ENCODE results near the gene NOD1.
"Not testable (repeated sequence)": the region's sequence is repeated elsewhere in the genome, so short reads cannot be mapped to it uniquely, and the experiment has no call there.

NOD1 gene

DNA sequence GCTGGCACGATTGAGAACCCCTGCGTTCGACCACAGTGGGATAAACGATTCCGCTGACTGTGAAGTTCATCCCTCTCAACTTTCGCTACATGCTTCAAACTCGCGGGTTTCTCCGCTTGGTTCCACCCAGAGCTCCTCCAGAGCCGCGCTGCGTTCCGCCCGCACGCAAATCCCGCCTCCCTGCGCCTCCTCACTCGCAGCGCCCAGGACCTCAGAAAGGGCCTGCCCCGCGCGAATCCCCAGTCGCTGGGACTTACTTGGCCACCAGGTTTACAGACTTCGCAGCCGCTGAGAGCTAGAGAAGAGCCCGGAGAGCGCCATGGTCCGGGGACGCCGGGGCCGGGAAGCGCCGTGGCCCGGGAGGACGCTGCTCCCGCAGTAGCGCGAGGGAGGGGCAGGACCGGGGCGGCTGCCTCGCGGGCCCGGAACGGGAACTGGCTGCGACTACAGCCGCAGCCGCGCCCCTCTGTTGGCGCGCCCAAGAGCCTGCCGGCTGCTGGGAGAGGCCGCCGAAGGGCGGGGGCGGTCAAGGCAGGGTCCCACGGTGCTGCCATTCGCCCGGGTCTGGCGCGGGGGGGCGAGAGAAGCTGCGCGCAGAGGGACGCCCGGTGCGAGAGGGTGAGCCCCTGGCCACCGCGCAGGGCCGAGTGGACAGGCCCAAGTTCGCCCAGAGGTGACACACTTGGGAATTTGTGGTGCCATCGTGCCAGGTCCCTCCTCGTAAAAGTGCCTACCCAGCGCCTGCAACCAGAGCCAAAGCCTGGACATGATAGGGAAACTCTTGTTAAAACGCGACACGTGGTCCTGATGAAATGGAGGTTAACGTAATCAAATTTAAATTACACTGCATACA lies at the start of gene NOD1:
TSS of gene NOD1 (minus strand) at position 436 of the 853 bp plus-strand sequence. CDS start 21,863 bp downstream, outside the sequence.
- peak; percentile 70 for DNase-seq

- not testable (repeated sequence) for DNase-seq
These were observed 48.7 kb upstream of the NOD1 start for GRCh38 chr7:30527297-30527696.

DNA sequence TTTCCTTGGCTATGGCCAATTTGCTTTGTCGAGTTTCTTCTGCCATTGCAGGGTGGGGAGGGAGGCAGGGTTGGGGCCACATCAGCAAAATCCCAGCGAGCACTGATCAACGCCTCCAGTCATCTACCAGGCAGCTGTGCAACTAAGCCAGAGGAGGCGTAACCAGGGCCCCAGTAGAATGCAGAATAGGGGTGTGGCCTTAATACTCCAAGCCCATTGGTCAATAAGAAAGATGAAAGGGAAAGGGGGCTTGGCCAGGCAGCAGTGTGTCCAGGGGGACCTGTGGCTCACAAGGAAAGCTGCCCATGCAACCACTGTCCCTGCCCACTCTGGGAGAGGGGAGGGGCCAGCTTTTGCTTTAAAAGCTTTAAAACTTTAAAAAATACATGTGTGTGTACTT lies 47.6 kb upstream of the NOD1 start:
- DNase-seq = no peak

GRCh38 chr7:30525429-30525828 lies 46.8 kb upstream of the NOD1 start:
- no peak for DNase-seq

- DNase-seq = no peak
These were observed 46.0 kb upstream of the NOD1 start for GRCh38 chr7:30524545-30524944.

DNA sequence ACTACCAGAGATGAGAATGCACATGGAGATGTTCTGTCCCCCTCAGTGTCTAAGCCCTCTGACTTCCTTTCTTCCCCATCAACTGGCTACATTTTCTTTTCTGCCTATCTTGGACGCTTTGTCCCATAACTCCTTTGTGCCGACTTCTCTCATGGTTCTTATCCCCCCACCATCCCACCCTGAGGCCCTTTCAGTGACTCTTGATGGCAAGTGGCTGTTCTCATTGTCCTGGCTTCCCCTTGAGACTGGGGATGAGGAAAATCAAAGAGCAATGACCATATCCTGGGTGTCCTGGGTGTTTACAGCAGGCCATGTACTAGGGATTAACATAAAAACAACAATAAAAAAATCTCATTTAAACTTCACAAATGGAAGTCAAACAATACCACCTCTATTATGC lies 44.9 kb upstream of the NOD1 start:
- no peak for DNase-seq

DNA sequence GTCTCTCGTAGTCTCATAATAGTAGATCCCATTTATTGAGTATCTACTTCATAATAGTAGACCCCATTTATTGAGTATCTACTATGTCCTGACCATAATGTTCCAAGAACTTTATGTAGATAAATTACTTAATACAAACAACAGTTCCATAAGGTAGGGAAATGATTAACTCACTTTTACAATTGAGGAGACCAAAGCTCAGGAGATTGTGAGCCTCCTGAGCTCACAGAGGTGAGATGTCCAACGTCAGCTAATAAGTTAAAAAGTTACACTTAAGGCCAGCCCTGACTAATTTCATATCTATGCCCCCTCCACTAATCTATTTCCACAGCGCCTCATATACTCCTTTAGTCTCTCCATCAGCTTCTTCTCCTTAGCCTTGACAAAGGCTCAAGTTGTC lies 43.6 kb upstream of the NOD1 start:
- DNase-seq = no peak

DNA sequence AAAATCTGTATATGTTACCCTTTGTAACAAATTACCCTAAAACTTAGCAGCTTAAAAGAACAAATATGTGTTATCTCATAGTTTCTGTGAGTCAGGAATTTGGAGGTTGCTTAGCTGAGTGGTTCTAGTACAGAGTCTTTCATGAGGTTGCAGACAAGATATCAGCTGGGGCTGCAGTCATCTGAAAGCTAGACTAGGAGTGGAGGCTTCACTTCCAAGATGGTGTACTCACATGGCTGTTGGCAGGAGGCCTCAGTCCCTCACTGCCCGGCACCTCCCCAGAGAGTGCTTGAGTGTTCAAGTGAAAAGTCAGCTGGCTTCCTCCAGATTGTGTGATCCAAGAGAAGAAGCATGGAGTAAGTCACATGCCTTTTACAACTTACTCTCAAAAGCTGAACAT lies 42.9 kb upstream of the NOD1 start:
- DNase-seq = no peak

DNA sequence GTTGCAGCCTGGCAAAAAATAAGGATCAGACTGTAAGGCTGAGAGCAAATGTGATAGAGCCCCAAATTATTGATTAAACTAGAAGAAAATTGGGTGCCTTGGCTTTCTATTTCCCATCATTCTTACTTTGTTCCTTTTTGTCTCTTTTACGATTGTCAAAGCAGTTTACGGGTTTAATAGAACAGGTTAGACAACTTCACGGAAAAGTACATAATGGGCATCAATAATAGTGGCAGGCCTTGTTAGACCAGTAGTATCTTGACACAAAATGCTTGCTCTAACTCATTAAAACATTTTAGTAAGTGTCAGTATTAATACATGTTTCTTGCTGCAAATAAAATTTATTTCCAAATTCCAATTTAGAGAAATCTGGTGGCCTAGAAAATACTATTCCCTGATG lies 40.5 kb upstream of the NOD1 start:
- no peak for DNase-seq

- DNase-seq = no peak
These were observed 37.2 kb upstream of the NOD1 start for GRCh38 chr7:30515761-30516160.

DNA sequence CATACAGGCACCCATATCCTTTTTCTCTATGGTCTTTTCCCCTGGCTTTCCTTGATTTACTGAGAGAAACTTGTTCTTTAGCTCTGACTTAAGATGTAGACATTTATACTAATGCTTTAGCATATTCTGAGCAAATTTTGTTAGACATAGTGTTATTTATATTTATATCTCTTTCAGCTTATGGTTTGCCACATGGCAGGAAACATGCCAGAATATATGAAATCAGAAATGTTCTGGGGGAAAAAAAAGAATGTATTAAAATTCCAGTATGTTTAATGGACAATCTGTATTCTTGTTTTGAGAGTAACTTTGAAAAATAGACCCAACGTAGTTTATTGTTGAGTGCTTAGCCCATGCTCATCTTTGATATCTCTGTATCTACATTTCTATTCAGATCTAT lies 36.2 kb upstream of the NOD1 start:
- no peak for DNase-seq

- no peak for DNase-seq
These were observed 35.6 kb upstream of the NOD1 start for GRCh38 chr7:30514177-30514576.

- no peak for DNase-seq
These were observed 35.2 kb upstream of the NOD1 start for GRCh38 chr7:30513762-30514161.

DNA sequence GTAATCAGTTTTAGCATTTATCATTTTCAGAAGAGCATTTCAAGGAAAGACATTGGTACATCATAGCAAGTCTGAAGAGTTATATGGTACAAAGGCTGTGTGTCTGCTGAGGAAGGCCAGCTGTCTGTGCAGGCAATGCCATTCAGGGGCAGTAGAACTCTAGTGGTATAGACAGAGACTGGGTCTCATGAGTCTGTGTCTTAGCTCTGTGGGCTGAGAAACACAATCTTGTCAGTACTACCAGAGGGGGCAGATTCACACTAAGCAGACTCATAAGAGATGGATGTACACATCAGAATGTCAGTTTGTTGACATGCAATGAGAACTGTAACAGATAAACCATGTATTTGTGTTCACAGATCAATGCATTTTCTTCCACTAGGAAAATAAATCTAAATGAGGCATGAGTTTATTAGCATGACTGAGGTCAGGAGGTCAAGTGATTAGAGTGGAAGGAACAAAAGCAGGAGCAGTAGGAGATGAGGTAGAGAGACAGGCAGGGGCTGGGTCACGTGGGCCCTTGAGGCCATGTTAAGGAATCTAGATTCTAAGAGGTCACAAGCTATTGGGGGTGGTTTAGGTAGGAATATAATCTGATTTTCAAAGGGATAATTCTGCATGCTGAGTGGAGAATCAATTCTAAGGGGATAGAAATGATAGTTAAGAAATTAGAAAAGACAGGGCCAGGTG lies 33.5 kb upstream of the NOD1 start:
- DNase-seq = no peak

DNA sequence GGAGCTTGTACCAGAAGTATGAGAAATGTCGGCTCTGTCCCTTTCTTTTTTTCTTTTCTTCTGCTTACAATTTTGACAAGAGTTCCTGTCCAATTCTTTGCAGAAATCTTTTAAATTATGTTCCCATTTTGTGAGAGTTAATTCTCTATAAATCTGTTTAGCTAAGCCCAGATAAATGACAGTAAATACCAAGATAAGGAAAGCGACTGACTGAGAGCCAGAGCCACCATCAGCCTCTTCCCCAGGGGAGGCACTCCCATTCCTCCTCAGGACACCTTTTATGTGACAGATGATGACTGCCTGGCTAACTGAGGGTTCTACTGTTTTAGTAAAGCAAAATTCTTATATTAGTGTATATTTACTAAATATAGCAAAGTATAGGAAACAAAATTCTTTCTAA lies 32.9 kb upstream of the NOD1 start:
- DNase-seq = no peak

- no peak for DNase-seq
These were observed 31.8 kb upstream of the NOD1 start for GRCh38 chr7:30510124-30511075.

- DNase-seq = not testable (repeated sequence)
These were observed 30.7 kb upstream of the NOD1 start for GRCh38 chr7:30509171-30509857.

DNA sequence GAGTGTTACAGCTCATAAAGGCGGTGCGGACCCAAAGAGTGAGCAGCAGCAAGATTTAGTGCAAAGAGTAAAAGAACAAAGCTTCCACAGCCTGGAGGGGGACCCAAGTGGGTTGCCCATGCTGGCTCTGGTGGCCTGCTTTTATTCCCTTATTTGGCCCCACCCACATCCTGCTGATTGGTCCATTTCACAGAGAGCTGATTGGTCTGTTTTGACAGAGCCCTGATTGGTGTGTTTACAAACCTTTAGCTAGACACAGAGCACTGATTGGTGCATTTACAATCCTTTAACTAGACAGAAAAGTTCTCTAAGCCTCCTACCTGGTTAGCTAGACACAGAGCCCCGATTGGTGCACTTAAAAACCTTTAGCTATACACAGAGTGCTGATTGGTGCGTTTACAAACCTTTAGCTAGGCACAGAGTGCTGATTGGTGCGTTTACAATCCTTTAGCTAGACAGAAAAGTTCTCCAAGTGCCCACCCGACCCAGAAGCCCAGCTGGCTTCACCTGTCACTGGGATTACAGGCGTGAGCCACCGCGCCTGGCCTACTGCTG lies 28.8 kb upstream of the NOD1 start:
- not testable (repeated sequence) for DNase-seq

- DNase-seq = no peak
These were observed 26.7 kb upstream of the NOD1 start for GRCh38 chr7:30505174-30505697.

GRCh38 chr7:30504301-30505173 lies 26.0 kb upstream of the NOD1 start, which contains the start of gene GGCT:
Gene GGCT (minus strand): TSS chr7:30504829. CDS start chr7:30504709, 120 bp downstream.
- peak; percentile 98 for DNase-seq
